NCI-H2171 (cell line): Measurements from ENCODE around the gene SLC43A1.

Experiments
- DNase-seq: peaks from one replicate; lab custom pipeline; 2025; lab: John Stamatoyannopoulos, UW

Gene SLC43A1

GRCh38 chr11:57497303-57498247 is 17.9 kb downstream of the SLC43A1 start:
- DNase-seq: no peak

GRCh38 chr11:57496109-57496820 is 19.2 kb downstream of the SLC43A1 start:
- DNase-seq: no peak

- DNase-seq: peak; percentile 59
These were observed 21.7 kb downstream of the SLC43A1 start for GRCh38 chr11:57493507-57494503.

- DNase-seq: no peak
These were observed 24.0 kb downstream of the SLC43A1 start for GRCh38 chr11:57491371-57492061.

- DNase-seq: no peak
These were observed 24.9 kb downstream of the SLC43A1 start for GRCh38 chr11:57490456-57491248.

- no peak for DNase-seq
These were observed 27.4 kb downstream of the SLC43A1 start for GRCh38 chr11:57487920-57488659.

GRCh38 chr11:57487021-57487778 is 28.3 kb downstream of the SLC43A1 start:
- DNase-seq: no peak

- no peak for DNase-seq
These were observed 30.1 kb downstream of the SLC43A1 start for GRCh38 chr11:57485217-57485990.

- no peak for DNase-seq
These were observed 31.3 kb downstream of the SLC43A1 start for GRCh38 chr11:57484141-57484710.

- DNase-seq: no peak
These were observed 32.0 kb downstream of the SLC43A1 start for GRCh38 chr11:57483562-57483918.

GRCh38 chr11:57482782-57483561 is 32.5 kb downstream of the SLC43A1 start:
- DNase-seq: peak; percentile 86

- no peak for DNase-seq
These were observed 33.4 kb downstream of the SLC43A1 start for GRCh38 chr11:57481915-57482781.

GRCh38 chr11:57481315-57481714 is 34.2 kb downstream of the SLC43A1 start:
- DNase-seq: no peak

GRCh38 chr11:57480409-57481137 is 34.9 kb downstream of the SLC43A1 start:
- DNase-seq: no peak

- DNase-seq: no peak
These were observed 35.6 kb downstream of the SLC43A1 start for GRCh38 chr11:57479911-57480310.
